Stimulated activated naive CD4-positive, alpha-beta T cell (primary cell): ENCODE data around the gene WDR7.

ENCODE experiments used
- DNase-seq, 6 experiments: peaks; one replicate each; lab custom pipeline; 2025; lab: John Stamatoyannopoulos, UW

WDR7 gene

DNA sequence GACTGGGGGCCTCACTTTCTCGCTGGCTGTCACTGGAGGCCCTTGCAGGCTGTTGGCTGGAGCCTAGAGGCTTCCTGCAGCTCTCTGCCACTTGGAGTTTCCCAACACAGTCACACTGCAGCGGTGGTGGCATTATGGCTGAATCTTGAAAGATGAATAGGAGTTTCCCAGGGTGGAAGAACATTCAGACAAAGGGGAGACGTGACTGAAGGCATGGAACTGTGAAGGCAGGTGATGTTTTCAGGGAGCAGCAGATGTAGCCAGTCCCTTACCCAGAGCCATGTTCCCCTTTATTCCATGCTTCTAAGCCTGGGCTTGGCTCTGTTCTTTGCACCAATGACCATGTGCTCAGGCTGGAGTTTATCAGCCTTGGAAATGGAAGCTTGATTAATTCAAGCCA is 389.0 kb downstream of the WDR7 start:
- DNase-seq: no peak

DNA sequence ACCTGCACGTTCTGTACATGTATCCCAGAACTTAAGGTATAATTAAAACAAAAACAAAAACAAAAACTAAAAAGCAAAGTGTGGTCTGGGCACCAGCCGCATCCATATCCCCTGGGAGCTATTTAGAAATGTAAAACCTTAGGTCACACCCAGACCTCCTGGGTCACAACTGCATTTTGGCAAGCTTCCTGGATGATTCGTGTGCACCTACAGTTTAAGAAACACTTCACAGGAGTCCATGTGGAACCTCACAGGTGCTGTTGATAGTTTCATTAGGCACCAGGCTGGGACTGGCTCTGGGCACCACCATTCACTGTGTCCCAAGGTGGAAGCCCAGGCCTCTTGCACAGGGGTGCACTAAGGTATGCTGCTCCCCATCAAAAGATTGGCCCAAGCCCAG is 392.1 kb downstream of the WDR7 start:
- DNase-seq: no peak

- DNase-seq: no peak
Observed at GRCh38 chr18:57048351-57048750, 397.2 kb downstream of the WDR7 start.

DNA sequence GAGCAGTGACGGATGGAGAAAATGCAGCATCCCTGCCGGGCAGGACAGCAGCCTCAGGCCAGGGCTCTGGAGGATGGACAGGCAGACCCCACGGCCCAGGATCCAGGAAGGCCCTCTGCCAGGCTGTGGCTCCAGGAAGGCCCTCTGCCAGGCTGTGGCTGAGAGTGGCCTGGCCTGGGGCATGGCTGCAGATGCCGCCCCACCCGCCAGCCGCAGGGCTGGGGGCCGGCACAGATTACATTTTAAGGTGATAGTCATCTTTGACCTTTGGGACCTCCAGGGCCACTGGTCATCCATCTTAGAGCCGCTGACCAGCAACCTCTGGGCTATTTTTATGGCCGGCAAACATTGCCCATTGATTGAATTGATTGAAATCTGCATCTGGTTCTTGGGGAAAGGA is 397.7 kb downstream of the WDR7 start:
- no peak for DNase-seq

DNA sequence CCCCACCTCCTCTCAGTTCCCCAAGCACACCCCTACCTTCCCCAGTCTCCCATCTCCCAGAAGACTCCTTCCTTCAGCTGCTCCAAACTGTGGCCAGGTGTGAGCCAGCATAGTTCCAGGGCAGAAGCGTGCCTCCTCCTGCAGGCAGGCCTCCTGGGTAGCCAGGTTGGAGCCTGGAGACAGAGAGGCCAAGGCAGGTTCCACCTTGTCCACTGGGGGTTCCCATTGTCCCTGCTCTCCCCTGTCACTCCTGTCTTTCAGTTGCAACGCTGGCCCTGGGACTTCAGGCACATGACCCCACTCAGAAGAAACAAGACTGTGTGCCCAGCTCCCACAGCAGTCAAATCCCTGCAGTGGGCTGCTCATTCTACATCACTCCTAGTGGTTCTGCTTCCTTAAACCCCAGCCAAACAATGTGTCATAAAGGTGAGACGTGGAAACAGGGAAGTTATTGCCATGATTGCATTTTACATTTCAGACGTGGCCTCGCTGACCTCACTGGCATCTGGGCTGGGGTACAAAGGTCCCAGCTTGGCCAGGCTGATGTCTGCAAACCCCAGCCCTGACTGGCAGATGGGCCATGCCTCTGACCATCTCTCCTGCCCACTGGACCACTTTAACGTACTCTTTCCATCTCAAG is 399.3 kb downstream of the WDR7 start:
- peak in 1 of 6 experiments; percentile 3 for DNase-seq

DNA sequence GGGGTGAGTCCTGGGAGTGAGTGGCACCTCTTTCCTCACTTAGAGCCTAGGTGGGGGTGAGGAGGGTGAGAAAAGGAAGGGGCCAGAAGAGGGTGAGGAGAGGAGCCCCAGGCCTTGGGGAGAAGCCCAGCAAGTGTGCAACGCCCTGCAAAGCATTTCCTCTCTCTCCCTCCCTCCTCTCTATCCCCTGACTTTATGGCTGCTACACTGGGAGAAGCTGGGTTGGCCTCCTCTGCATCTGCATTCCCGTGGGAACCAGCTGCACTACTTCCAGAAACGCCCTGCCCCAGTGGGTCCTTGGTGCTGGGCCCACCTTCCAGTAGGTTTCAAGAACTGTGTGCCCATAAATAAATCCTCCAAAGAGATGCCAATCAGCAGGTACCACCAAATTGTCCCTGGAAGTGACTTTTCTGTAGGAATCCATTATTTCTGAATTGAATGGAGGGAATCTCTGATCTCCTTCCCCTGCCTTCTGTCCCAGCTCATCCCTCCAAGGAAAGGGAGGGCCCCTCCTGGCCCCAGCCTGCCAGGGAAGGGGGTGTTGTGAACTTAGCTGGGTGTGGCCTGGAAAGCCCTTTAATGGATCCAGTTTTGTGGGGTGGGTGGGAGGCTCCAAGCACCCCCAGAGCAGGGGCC is 400.0 kb downstream of the WDR7 start:
- DNase-seq: no peak

DNA sequence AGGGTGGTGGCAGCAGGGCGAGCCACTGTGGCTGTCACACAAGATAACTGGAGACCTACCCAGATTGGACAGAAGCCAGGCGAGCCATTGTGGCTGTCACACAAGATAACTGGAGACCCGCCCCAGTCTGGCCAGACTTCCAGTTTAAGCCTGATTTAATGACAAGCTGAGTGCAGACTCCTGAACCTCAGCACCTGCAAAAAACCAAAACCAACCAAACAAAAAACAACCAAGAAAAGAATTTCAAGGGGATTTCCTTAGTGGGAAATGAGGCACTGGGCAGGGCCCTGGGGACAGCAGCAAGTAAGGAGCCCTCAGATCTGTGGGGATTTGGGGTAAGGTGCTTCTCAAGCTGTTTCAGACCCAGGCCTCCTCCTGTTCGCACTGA is 400.5 kb downstream of the WDR7 start:
- no peak for DNase-seq

DNA sequence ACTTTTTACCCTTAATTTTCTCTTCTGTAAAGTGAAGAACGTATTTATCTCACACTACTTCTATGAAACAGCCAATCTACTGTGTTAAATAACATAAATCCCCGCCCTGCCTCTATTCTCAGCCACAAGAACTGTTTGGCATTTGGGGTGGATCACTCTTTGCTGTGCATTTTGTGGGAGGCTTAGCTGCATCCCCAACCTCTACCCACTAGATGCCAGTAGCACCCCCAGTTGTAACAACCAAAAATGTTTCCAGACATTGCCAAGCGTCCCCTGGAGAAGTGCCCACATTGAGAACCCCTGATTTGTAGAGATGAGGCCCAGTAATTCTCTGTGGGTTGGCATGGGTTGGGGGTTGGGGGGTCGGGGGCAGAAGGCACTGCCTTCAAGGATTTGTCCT is 401.0 kb downstream of the WDR7 start:
- DNase-seq: no peak

DNA sequence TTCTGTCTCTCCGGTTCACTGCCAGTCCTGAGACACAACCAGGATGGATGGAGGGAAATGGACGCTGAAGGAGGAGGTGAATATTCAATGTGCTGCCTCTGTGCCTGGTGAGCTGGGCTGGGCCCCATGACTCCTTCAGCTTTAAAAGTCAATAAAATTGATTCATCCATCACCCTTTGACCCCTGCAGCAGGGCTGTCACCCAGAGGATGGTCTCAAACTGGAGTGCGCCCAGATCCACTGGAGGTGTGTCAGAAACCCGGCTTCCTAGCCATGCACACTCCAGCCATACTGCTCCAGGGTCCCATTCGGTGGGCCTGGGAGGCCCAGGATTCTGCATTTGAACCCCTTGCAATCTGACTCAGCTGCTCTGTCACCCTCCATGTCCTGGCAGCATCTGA is 401.6 kb downstream of the WDR7 start:
- DNase-seq: no peak

DNA sequence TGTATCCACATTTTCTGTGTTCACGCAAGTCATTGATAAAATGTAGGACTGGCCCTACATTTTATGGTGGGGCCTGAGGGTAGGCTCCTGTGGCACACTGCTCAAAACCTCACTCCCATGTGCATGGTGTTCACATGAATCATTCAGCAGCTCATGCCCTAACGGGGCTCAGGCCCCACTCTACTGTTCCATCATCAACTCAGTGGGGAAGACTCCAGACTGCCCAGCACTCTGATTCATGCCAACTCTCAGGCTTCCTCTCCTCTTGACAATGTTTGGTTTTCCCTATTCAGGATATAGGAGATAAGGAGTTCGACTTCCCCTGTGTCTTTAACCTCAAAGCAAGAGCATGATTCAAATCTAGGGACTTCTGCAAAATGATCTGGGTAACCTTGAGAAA is 403.7 kb downstream of the WDR7 start:
- DNase-seq: no peak

DNA sequence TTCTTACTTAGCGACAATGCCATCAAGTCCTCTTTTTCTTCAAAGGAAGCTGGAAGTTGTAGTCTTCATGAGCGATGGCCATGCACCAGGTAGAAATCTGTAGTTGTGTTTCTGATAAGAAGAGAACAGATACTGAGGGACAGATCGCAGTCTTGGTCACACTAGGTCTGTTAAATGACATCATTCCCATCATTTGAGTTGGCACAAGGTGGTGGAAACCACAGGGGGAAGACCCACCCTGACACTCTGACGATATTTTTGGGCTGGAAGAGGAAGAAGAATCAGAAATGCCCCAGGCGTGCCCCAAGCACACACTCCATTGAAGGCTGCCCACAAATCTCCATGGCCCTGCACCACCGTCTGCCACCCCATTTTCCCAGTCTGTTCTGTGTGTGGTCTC is 406.7 kb downstream of the WDR7 start:
- DNase-seq: no peak

DNA sequence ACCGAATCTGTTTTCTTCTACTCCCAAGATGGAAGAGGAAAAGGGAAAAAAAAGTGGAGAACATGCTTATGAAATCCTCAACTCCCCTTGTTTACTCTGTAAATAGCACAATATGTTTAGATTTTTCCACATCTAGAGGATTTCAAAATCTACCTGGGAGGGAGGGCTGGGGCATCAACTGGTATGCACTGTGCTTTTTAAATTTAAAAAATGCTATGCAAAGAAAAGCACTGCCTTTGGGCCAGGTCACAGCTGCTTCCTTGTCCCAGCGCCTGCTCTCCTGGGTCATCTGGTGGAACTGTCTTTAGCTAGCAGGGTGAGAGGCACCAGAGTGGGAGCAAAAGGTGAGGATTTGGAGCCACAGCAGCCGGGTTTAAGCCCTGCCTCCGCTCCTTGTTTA is 407.6 kb downstream of the WDR7 start:
- no peak for DNase-seq

GRCh38 chr18:57059366-57059765 is 408.2 kb downstream of the WDR7 start:
- no peak for DNase-seq

GRCh38 chr18:57060814-57061213 is 409.7 kb downstream of the WDR7 start:
- DNase-seq: no peak

- no peak for DNase-seq
Observed at GRCh38 chr18:57062178-57062577, 411.0 kb downstream of the WDR7 start.

DNA sequence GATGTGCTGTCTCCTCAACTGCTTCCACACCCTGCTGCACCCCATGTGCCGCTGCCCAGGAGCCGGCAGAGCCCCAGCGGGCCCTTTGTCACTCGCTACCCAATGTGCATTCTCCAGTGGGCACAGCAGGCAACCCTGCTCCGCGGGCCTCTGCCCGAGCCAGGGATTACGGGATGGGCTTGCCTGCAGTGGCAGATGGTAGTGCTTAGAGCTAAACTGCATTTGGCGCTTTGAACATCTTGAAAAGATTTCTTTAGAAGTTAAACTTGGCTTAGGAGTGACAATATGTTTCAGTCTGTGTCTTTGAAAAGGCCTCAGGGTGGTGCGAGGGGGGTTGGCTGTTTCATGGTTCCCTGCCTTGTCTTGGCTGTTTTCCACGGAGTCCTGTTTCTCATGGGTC is 411.7 kb downstream of the WDR7 start:
- DNase-seq: no peak

DNA sequence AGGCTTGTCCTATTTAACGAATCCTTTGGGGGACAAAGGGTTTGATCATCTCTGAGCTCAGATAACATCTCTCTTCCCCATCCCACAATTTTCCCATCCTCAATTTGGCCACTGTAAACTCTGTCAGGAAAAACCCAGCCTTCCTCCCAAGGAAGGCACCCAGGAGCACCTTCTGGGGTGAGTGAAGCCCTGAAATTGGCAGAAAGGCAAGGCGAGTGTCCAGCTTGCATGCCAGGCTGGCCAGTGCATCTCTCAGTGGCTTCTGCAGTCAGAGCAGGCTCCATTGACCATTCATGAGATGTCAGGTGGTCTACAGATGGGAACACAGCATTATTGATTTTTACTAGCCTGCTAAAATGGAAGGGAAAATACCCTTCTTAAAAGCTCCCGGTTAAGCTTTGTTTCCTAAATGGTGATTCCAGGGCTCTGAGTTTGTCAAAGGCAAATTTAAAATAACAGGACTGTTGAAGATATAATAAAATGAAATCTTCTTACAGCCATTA is 412.5 kb downstream of the WDR7 start:
- DNase-seq: no peak

GRCh38 chr18:57073501-57074187 is 422.5 kb downstream of the WDR7 start:
- no peak for DNase-seq

GRCh38 chr18:57075716-57076400 is 424.7 kb downstream of the WDR7 start:
- DNase-seq: no peak

- no peak for DNase-seq
Observed at GRCh38 chr18:57077005-57077765, 426.0 kb downstream of the WDR7 start.

- DNase-seq: no peak
Observed at GRCh38 chr18:57077786-57078552, 426.8 kb downstream of the WDR7 start.
